Inferior parietal cortex (tissue), 1 donor: ENCODE measurements around the gene UBE2V1.
"Not testable (repeated sequence)": the region's sequence is repeated elsewhere in the genome, so short reads cannot be mapped to it uniquely, and the experiment has no call there.

Source experiments
- DNase-seq: peaks from one replicate; pipeline ENCODE4 v3.0.0-alpha.2; 2016; ENCODE audit errors: extremely low spot score

The UBE2V1 gene

DNA sequence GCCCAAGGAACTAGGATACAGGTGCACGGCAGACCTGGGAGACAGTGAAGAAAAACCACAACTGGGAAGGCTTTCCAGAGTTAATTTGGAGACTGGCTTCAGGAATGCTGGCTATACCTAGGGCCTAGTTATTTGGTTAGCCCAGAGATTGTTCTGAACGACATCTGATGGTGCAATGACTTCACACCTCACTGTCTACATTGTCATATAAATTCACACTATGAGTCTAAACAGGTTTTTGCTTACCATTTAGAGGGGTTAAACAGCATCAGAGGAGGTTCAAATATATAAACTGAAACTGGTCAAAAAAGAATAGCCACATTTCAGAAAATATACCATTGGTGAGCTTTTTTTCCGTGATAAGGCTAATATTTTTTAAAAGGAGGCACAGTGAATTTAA, 16.7 kb downstream of the UBE2V1 start:
- DNase-seq: no peak

- DNase-seq: no peak
These were observed 17.4 kb downstream of the UBE2V1 start for GRCh38 chr20:50095476-50096078.

DNA sequence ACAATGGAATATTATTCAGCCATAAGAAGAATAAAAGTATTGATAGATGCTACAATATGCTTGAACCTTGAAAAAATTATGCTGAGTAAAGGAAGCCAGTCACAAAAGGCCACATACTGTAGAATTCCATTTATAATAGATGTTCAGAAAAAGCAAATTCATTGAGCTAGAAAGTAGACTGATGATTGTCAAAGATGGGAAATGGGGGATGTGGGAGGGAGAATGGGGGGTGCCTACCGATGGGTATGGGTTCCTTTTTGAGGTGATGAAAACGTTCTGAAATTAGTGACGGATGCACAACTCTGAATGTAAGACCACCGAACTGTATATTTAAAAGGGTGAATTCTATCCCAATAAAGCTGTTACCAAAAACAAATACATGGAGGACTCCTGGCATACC, 18.4 kb downstream of the UBE2V1 start:
- DNase-seq: no peak

DNA sequence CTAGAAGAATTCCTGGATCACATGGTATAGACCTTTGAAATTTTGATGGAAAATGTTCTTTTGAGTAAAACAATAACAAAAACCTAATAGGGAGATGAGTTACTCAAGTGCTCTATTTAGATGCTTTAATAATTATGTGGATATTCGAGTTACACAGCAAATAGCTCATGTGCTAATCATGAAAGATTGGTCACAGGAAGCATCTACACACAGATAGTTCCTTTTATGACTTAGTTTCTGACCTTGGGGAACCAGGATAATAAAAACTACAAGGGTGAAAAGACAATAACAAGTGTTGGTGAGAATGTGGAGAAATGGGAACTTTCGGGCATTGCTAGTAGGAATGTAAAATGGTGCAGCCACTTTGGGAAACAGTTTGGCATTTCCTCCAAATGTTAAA, 19.7 kb downstream of the UBE2V1 start:
- DNase-seq: no peak

DNA sequence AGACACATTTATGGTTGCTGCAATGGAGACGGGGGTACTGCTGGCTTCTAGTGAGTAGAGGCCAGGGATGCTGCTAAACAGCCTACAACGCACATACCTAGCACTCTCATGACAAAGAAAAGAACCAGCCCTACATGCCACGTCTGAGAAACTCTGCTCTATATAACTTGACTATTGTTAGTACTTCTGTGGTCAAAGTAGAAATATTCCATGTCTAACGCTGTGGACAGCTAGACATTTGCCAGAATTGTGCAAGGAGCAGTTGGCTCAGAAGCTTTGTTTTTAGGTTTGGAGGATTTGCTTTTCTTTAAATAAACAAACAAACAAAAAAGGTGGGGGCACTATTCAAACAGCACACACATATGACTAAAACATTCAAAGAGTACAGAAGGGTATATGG, 20.5 kb downstream of the UBE2V1 start:
- no peak for DNase-seq

DNA sequence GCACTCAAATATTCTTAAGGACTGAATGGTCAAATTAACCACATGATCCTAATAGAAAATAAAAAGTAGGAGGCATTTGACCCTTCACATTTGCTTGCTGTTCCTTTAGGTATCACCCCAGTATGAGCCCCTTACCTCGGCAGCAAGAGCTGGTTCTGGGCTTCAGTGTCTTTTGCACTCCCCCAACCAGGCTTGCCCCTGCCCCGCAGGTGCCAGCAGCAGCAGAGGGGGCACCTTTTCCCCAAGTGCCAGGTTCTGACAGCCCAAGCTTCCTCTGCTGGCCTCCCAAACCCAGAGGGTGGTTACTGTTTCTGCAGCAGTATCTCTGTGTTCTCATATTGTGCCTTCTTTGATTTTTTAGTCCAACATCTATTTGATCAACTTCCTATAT, 23.2 kb downstream of the UBE2V1 start:
- DNase-seq: no peak

DNA sequence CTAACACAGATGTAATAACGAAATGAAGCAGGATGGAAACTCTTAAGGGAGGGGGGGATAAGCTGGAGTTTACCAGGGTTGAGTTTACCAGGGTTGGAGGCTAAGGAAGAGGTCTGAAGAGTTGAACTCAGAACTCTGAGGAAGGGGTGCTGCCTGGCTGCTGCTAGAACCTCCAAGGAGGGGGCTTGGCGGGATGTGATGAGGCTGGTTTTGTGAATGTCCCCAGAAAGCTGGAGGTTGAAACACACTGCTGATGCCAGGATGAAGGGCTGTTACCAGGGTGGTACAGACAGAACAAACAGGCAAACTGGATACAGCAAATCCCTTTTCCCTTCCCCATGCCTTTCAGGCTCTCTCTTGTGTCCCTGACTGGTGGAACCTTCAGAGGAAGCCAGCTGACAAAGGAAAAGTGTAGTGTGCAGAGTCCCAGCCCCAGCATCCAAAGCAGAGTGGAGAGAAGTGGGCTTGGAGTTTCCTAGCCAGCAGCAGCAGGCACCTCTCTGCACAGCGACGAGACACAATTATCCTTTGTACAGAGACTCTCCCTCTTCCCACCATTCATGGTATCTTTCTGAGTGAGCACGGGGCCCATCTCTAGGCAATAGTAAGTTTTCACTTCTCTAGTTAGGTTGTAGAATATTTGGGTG, 23.7 kb downstream of the UBE2V1 start:
- no peak for DNase-seq

GRCh38 chr20:50088022-50088421, 24.9 kb downstream of the UBE2V1 start:
- DNase-seq: no peak

DNA sequence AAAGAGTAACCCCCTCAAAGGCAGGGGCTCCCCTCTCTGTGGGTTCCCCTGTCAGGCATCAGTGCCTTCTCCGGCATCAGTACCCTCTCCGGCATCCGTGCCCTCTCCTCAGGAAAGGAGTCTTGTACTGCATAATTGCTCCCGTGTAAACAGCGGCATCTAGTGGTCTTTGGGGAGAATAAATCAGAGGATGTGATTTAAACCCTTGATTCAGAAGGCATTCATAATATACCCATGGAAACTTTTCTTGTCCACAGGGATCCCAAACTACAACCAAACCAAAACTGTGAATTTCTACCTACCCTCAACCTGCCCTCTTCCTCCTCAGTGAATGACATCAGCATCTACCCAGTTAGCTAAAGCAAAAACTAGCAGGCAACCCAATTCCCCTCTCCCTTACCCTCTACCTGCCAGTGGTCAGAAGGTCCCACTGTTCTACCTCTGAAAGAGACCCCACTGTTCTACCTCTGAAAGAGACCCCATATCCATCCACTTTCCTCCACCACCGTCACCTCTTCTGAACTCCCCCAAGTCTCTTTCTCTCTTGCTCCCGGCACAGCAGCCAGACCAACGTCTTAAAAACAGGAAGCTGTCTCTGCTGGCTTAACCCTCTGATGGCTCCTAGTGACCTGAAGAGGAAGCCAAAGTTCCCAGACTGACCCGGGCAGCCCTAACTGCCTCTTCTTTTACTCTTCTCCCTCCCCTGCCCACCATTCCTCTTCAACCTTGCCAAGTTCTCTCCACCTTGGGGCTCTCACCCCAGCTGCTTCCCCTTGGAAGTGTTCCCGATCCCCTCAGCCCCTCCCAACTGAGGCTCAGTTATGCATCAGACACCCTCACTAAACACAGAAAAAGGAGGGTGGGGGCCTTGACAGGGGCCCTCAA, 27.2 kb downstream of the UBE2V1 start:
- DNase-seq: peak; percentile 82

GRCh38 chr20:50085146-50085480, 27.8 kb downstream of the UBE2V1 start:
- no peak for DNase-seq

GRCh38 chr20:50083034-50083433, 29.9 kb downstream of the UBE2V1 start:
- no peak for DNase-seq

DNA sequence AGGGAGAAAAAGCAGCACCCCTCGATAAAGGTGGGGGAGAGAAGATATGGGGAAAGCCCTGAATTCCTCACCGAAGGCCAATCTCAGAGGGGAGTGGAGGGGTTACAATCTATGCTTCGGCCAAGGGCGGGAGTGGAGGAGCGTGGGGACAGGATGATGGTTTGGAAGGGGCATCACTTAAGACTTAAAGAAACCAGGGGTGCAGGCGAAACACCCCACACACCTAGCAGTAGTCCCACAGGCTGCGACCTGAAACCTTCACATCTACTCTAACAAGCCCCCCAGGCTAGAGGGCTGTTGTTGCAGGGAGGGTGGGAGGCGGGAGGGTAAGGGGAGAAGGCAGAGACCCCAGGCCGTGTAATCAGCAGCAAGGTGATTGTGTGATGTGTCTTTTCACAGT, 30.9 kb downstream of the UBE2V1 start:
- DNase-seq: not testable (repeated sequence)

DNA sequence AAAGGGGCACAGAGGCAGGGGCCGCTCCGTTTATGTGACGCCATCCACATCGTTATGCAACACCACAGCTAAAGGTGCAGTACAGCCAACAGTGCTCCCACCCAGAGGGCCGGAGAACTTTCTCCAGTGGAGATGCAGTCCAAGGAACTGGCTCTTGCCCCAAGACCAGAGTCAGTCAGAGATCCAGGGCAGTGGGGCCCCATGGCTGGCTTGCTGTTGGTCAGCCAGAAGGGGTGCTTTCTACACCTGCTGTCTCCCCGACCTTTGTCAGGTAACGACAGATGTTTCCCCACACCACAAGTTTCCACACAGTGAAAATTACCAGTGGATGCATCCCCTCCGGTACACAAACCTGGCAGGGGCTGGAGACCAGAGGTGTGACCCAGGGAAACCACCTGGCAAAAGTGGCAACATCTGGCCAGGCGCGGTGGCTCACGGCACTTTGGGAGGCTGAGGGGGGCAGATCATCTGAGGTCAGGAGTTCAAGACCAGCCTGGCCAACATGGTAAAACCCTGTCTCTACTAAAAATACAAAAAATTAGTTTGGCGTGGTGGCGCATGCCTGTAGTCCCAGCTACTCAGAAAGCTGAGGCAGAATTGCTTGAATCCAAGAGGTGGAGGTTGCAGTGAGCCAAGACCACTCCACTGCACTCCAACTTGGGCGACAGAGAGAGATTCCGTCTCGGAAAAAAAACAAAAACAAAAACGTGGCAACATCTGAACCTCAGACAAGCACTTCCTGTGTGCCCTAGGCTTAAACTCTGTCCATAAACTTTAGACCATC, 34.9 kb downstream of the UBE2V1 start:
- DNase-seq: no peak

DNA sequence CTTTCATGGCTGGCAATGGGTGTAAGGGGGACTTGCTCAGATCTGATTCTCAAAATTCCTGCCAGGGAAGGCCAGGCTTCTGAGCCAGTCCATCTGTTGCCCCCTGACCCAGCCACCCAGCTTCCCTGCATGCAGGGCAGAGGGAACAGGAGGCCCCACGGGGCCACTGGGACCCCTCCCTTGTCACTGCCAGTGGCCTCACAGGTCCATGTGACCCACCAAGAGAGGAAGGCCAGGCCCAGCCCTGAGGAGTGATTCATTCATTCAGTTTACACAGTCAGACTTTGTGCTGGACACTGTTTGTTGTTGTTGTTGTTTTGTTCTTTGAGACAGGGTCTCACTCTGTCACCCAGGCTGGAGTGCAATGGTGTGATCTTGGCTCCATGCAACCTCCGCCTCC, 39.5 kb downstream of the UBE2V1 start:
- DNase-seq: no peak

DNA sequence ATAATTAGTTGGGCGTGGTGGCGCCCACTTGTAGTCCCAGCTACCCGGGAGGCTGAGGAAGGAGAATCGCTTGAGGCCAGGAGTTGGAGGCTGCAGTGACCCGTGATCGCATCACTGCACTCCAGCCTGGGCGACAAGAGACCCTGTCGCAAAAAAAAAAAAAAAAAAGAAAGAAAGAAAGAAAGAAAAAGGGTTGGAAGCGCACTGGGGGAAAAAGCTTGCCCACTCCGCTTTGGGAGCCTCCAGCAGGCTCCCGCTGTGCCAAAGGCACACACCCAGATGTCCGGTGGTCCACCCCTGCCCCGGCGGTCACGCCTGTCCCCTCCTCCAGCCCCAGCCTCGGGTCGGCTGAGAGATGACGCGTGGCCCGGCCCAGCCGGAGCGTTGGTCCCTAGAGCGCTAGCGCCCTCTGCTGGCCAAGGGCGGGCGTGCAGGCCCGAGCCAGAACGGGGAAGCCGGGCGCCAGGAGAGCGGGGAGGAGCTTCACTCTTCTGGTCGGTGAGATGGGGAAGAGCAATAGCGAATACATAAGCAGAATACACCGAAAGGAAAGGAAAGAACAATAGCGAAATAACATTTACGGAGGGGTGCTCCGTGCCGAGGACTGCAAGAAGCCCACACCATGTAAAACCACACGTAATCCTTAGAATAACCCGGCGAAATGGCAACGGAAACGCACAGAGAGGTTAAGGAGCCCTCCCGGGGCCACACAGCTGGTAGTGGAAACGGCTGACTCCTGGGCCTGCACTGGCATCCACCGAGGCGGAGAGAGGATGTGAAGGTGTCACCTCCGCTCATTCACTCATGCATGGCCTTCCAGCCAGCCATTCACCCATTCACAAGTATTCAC, 41.7 kb downstream of the UBE2V1 start:
- peak; percentile 95 for DNase-seq

- no peak for DNase-seq
These were observed 42.6 kb downstream of the UBE2V1 start for GRCh38 chr20:50070361-50070760.

GRCh38 chr20:50068041-50068651, 44.8 kb downstream of the UBE2V1 start:
- DNase-seq: no peak

- no peak for DNase-seq
These were observed 45.5 kb downstream of the UBE2V1 start for GRCh38 chr20:50067461-50067860.

DNA sequence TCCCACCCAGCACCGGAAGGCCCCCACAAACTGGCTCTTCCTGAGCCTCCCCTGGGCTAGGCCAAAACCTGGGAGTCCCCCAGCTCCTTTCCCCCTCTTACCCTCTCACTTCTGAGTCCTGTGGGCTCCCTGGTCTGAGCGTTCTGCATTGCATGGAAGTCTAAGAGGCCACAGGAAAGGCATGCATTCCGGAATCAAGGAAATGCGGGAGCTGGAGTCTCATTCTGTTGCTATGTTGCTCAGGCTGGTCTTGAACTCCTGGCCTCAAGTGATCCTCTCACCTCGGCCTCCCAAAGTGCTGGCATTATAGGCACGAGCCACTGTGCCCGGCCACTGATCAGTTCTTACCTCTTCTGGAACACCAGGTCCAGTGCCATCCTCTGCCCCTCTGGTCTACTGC, 45.9 kb downstream of the UBE2V1 start:
- no peak for DNase-seq

- DNase-seq: no peak
These were observed 46.7 kb downstream of the UBE2V1 start for GRCh38 chr20:50066161-50066834.

DNA sequence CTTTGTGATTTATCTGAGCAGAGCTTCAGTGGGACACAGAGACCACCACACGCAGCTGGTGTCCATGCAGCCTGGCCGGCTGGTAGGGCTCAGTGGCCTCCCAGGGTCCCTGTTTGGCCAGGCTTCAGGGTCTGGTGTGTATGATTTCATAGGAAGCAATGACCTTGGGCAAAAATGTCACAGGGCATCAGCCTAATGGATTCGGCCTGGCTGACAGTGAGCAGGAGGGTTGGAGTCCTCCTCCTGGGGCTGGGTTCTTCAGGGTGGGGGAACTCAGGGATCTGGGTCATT, 47.7 kb downstream of the UBE2V1 start:
- no peak for DNase-seq
